ENCODE data around the gene PSMA7.
A peak's percentile ranks its signal among the peaks of the same experiment; 100 is the strongest.

PSMA7 gene

GRCh38 chr20:62164879-62165761, 21.9 kb upstream of the PSMA7 start:
- no peak for TF ChIP-seq POLR2A (IDR thresholded peaks at IDR 0.05; ENCODE audit: low read length)
- no peak for TF ChIP-seq GATA1 (IDR thresholded peaks at IDR 0.05; ENCODE audit: low read depth, low read length)

GRCh38 chr20:62163986-62164762, 21.0 kb upstream of the PSMA7 start:
- no peak for DNase-seq
- TF ChIP-seq POLR2A (IDR thresholded peaks at IDR 0.05; ENCODE audit: low read length) (no peak), GATA1 (IDR thresholded peaks at IDR 0.05; ENCODE audit: low read depth, low read length) (no peak)

More at GRCh38 chr20:62164879-62165761, 21.9 kb upstream of the PSMA7 start:
- DNase-seq: no peak

- no peak for DNase-seq
- TF ChIP-seq POLR2A (IDR thresholded peaks at IDR 0.05; ENCODE audit: low read length): no peak
Observed at GRCh38 chr20:62163485-62163865, 20.3 kb upstream of the PSMA7 start.

GRCh38 chr20:62162765-62163484, 19.7 kb upstream of the PSMA7 start:
- TF ChIP-seq POLR2A (IDR thresholded peaks at IDR 0.05; ENCODE audit: low read length) (no peak), GATA1 (IDR thresholded peaks at IDR 0.05; ENCODE audit: low read depth, low read length) (no peak)
- DNase-seq: no peak

GRCh38 chr20:62161347-62161746, 18.2 kb upstream of the PSMA7 start:
- TF ChIP-seq GATA1 (IDR thresholded peaks at IDR 0.05; ENCODE audit: low read depth, low read length) (no peak), POLR2A (IDR thresholded peaks at IDR 0.05; ENCODE audit: low read length) (no peak)

GRCh38 chr20:62160876-62161275, 17.7 kb upstream of the PSMA7 start:
- TF ChIP-seq GATA1 (IDR thresholded peaks at IDR 0.05; ENCODE audit: low read depth, low read length) (no peak), POLR2A (IDR thresholded peaks at IDR 0.05; ENCODE audit: low read length) (no peak)
- DNase-seq: no peak

More at GRCh38 chr20:62161347-62161746, 18.2 kb upstream of the PSMA7 start:
- no peak for DNase-seq

GRCh38 chr20:62160253-62160652, 17.1 kb upstream of the PSMA7 start:
- no peak for TF ChIP-seq GATA1 (IDR thresholded peaks at IDR 0.05; ENCODE audit: low read depth, low read length)
- DNase-seq: no peak

GRCh38 chr20:62159839-62160238, 16.6 kb upstream of the PSMA7 start:
- TF ChIP-seq GATA1 (IDR thresholded peaks at IDR 0.05; ENCODE audit: low read depth, low read length) (no peak), POLR2A (IDR thresholded peaks at IDR 0.05; ENCODE audit: low read length) (no peak)
- DNase-seq: no peak

GRCh38 chr20:62159052-62159451, 15.9 kb upstream of the PSMA7 start:
- TF ChIP-seq GATA1 (IDR thresholded peaks at IDR 0.05; ENCODE audit: low read depth, low read length): no peak
- no peak for TF ChIP-seq POLR2A (IDR thresholded peaks at IDR 0.05; ENCODE audit: low read length)
- no peak for DNase-seq

GRCh38 chr20:62158541-62158940, 15.3 kb upstream of the PSMA7 start:
- TF ChIP-seq POLR2A (IDR thresholded peaks at IDR 0.05; ENCODE audit: low read length) (no peak), GATA1 (IDR thresholded peaks at IDR 0.05; ENCODE audit: low read depth, low read length) (no peak)
- no peak for DNase-seq

- TF ChIP-seq GATA1 (IDR thresholded peaks at IDR 0.05; ENCODE audit: low read depth, low read length): no peak
- no peak for DNase-seq
Observed at GRCh38 chr20:62158088-62158400, 14.8 kb upstream of the PSMA7 start.

GRCh38 chr20:62157387-62158087, 14.3 kb upstream of the PSMA7 start:
- TF ChIP-seq GATA1 (IDR thresholded peaks at IDR 0.05; ENCODE audit: low read depth, low read length) (no peak), POLR2A (IDR thresholded peaks at IDR 0.05; ENCODE audit: low read length) (no peak)
- no peak for DNase-seq

- no peak for TF ChIP-seq GATA1 (IDR thresholded peaks at IDR 0.05; ENCODE audit: low read depth, low read length)
- TF ChIP-seq POLR2A (IDR thresholded peaks at IDR 0.05; ENCODE audit: low read length): no peak
- DNase-seq: peak; percentile 75 to 81
Observed at GRCh38 chr20:62156592-62157386, 13.6 kb upstream of the PSMA7 start.

Measured in erythroblast (primary cell).